CD14-positive monocyte (primary cell): ENCODE measurements around the gene MB21D2. TPM values are rescaled to one million over a fixed set of nuclear protein-coding genes. Genes with fewer than 3 reads are reported as not detected.

Experiments used
- DNase-seq, 3 donors: peaks; one replicate each; pipeline ENCODE4 v3.0.0-alpha.2; 2011 to 2022
- H2AFZ ChIP-seq: 2 replicates; pipeline ENCODE4 v1.6.0; 2012; ENCODE audit warnings: mild to moderate bottlenecking, low read depth, low read length, inconsistent platforms; ENCODE audit not compliant: insufficient read depth, poor library complexity, severe bottlenecking
- H3K27ac ChIP-seq, 2 donors: 1 replicate in 1 of 2; 2 replicates in 1 of 2; pipeline ENCODE4 v1.5.1; 2012 to 2013; ENCODE audit warnings: low read length in 2 of 2, control low read depth in 1 of 2, inconsistent platforms in 1 of 2, low read depth in 1 of 2, mild to moderate bottlenecking in 1 of 2
- H3K27me3 ChIP-seq, 2 donors: one replicate each; pipeline versions ENCODE4 v1.6.0 to v1.6.1; 2011 to 2013; ENCODE audit warnings: low read length in 2 of 2; ENCODE audit not compliant: control insufficient read depth in 2 of 2, insufficient read depth in 2 of 2
- H3K36me3 ChIP-seq, 2 donors: replicated peaks in 1 of 2; 1 replicate in 1 of 2; 2 replicates in 1 of 2; pipeline versions ENCODE4 v1.5.1 to v1.6.1; 2012 to 2013; ENCODE audit warnings: low read length in 2 of 2, control low read depth in 1 of 2, inconsistent platforms in 1 of 2, mild to moderate bottlenecking in 1 of 2; ENCODE audit not compliant: insufficient read depth in 2 of 2, control insufficient read depth in 1 of 2
- H3K4me1 ChIP-seq, 2 donors: 1 replicate in 1 of 2; 2 replicates in 1 of 2; pipeline versions ENCODE4 v1.5.1 to v1.6.1; 2012 to 2013; ENCODE audit warnings: low read length in 2 of 2, control low read depth in 1 of 2, inconsistent platforms in 1 of 2, mild to moderate bottlenecking in 1 of 2, moderate library complexity in 1 of 2; ENCODE audit not compliant: insufficient read depth in 2 of 2, control insufficient read depth in 1 of 2
- H3K4me2 ChIP-seq: replicated peaks from 2 replicates; pipeline ENCODE3; 2012; ENCODE audit warnings: low read length, moderate library complexity, mild to moderate bottlenecking; ENCODE audit not compliant: poor library complexity, severe bottlenecking; ENCODE audit errors: extremely low read depth
- H3K4me3 ChIP-seq, 3 experiments: fragments of 200-600 bp in 1 of 3; sonication (generic) in 1 of 3; replicated peaks in 1 of 3; 1 replicate in 2 of 3; 2 replicates in 1 of 3; pipeline ENCODE4 v1.5.1; 2011 to 2013; ENCODE audit warnings: low read length in 3 of 3, mild to moderate bottlenecking in 3 of 3, control low read depth in 2 of 3, low read depth in 2 of 3, inconsistent platforms in 1 of 3, moderate library complexity in 1 of 3
- H3K79me2 ChIP-seq: 2 replicates; pipeline ENCODE4 v1.6.0; 2012; ENCODE audit warnings: mild to moderate bottlenecking, control low read depth, inconsistent platforms, low read length, moderate library complexity; ENCODE audit not compliant: insufficient read depth
- H3K9ac ChIP-seq: 2 replicates; pipeline ENCODE4 v1.6.0; 2017; ENCODE audit warnings: low read length, mild to moderate bottlenecking; ENCODE audit not compliant: insufficient read depth, poor library complexity, severe bottlenecking
- H3K9me3 ChIP-seq, 2 donors: replicated peaks in 1 of 2; 1 replicate in 1 of 2; 2 replicates in 1 of 2; pipeline versions ENCODE4 v1.5.1 to v1.6.1; 2012 to 2013; ENCODE audit warnings: low read length in 2 of 2, control low read depth in 1 of 2; ENCODE audit not compliant: control insufficient read depth in 1 of 2, insufficient read depth in 1 of 2
- H4K20me1 ChIP-seq: 2 replicates; pipeline ENCODE4 v1.6.0; 2012; ENCODE audit warnings: mild to moderate bottlenecking, low read length, control low read depth, moderate library complexity; ENCODE audit not compliant: insufficient read depth
- H3K27ac Mint-ChIP-seq, 7 donors: one replicate each; pipeline ENCODE4 v1.8.0; 2020; ENCODE audit warnings: mild to moderate bottlenecking in 7 of 7, mixed read lengths in 7 of 7, moderate library complexity in 6 of 7, inconsistent platforms in 2 of 7
- H3K27me3 Mint-ChIP-seq, 3 donors: one replicate each; pipeline ENCODE4 v1.8.0; 2021 to 2022; ENCODE audit warnings: low read depth in 3 of 3, mild to moderate bottlenecking in 3 of 3, mixed read lengths in 3 of 3, moderate library complexity in 3 of 3, inconsistent platforms in 1 of 3
- H3K36me3 Mint-ChIP-seq, 2 donors: one replicate each; pipeline ENCODE4 v1.8.0; 2020; ENCODE audit warnings: mixed read lengths in 2 of 2, inconsistent platforms in 1 of 2, mild to moderate bottlenecking in 1 of 2
- H3K4me1 Mint-ChIP-seq: one replicate; pipeline ENCODE4 v1.8.0; 2020; ENCODE audit warnings: mild to moderate bottlenecking, mixed read lengths
- H3K4me3 Mint-ChIP-seq, 2 donors: one replicate each; pipeline ENCODE4 v1.8.0; 2020; ENCODE audit warnings: mild to moderate bottlenecking in 2 of 2, mixed read lengths in 2 of 2, moderate library complexity in 1 of 2
- H3K9me3 Mint-ChIP-seq, 7 donors: one replicate each; pipeline ENCODE4 v1.8.0; 2020 to 2022; ENCODE audit warnings: mixed read lengths in 7 of 7, mild to moderate bottlenecking in 6 of 7, moderate library complexity in 6 of 7, inconsistent platforms in 2 of 7
- WGBS: methylation state at CpG from one replicate; pipeline ENCODE4 v1.1.5; 2013; ENCODE audit warnings: missing lambda C conversion rate; ENCODE audit not compliant: insufficient coverage; 5-methylcytosine and 5-hydroxymethylcytosine counted together
- intact Hi-C, 2 donors: fragments of 100-400 bp; cut with micrococcal nuclease; formaldehyde crosslinking; loops; one replicate each; pipeline versions ENCODE4 v1.15.0 to v1.15.1; 2023
- polyA plus RNA-seq, 3 donors: library from polyadenylated mRNA; depleted of rRNA in 1 of 3; unstranded in 2 of 3; stranded (reverse) in 1 of 3; fragments of 300-500 nt in 2 of 3; fragments of >200 nt in 1 of 3; fragmentation: Illumina TruSeq in 2 of 3; gene quantifications; 1 replicate in 2 of 3; 2 replicates in 1 of 3; pipeline ENCODE4 v1.2.3, GENCODE V29; 2012 to 2021
- TF ChIP-seq, protein P1 (sequence below): fragments of 200-600 bp; IDR thresholded peaks from one replicate; pipeline ENCODE4 v1.8.0; 2022; ENCODE audit warnings: antibody characterized with exemption, mild to moderate bottlenecking

Gene MB21D2
- polyA plus RNA-seq, 3 donors: 0.37 to 0.77 (median 0.59) TPM

DNA sequence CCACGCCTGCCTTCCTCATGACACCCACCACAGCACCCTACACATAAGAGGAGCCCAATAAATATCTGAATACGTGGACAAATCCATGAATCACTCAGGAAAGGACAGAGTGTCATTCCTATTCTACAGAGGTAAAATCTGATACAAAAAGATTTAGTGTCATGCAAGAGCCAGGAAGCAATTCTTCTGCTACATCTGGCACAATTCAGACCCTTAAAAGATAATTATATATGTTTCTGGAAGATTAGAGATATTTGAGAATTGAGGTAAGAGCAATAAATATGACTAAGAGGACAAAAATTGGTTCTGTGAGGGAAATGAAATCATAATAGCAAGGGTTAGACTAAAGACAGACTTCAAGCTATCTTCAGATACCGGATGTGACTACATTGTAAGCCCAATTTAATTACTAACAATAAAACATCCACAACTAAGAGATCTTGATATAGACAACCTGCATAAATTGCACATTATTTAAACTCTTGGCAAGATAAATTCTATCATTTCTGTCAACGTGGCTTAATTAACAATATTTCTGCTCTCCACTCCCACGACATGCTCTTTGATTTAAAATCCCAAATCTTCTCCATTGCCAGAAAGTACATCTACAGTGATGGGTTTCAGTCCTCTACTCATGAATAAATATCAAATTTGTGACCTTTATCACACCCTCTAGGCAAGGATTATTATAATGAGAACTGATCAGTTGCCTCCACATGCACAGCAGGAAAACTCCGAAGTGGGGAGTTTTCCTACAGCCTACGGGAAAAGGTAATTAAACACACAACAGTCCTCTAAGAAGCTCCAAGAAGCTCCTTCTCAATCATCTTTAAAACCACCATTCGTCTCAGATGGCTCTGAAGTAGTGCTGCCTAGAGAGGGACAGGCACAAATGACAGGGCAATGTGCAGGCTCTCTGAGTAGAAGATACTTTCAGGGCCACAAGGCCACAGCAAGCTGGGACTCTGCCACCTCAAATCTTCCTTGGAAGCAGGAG is 32.6 kb downstream of the MB21D2 start:
- no peaks in the 10 kb centered on the region for H3K4me1 Mint-ChIP-seq
- H3K4me2 ChIP-seq: no peak overlapping the region

DNA sequence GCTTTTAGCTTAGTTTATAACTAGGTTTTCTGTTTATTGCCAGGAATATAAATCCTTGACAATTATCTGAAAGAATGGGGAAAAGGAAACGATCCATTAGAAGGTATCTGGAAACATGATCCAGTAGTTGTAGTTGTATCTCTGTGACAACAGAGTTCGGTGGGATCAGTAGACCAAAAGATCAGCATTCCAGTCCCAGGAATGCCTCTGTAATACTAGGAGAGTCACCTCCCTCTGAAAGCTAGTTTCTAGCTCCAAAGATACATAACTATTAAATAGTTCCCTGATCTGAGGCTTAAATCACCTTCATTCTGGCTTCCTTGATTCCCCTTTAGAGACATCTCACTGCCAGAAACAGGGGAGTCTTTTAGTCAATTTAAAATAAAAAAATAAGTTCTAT is 34.1 kb downstream of the MB21D2 start:
- TF ChIP-seq, protein P1, sequence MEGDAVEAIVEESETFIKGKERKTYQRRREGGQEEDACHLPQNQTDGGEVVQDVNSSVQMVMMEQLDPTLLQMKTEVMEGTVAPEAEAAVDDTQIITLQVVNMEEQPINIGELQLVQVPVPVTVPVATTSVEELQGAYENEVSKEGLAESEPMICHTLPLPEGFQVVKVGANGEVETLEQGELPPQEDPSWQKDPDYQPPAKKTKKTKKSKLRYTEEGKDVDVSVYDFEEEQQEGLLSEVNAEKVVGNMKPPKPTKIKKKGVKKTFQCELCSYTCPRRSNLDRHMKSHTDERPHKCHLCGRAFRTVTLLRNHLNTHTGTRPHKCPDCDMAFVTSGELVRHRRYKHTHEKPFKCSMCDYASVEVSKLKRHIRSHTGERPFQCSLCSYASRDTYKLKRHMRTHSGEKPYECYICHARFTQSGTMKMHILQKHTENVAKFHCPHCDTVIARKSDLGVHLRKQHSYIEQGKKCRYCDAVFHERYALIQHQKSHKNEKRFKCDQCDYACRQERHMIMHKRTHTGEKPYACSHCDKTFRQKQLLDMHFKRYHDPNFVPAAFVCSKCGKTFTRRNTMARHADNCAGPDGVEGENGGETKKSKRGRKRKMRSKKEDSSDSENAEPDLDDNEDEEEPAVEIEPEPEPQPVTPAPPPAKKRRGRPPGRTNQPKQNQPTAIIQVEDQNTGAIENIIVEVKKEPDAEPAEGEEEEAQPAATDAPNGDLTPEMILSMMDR: no peak

More for the DNA sequence above, 32.6 kb downstream of the MB21D2 start:
- no peaks in the 10 kb centered on the region for H3K9me3 Mint-ChIP-seq
- H3K4me3 Mint-ChIP-seq: no peak overlapping the region
- no peak overlapping the region for H3K4me3 ChIP-seq
- no peak overlapping the region for H2AFZ ChIP-seq
- no peaks in the 10 kb centered on the region for H3K79me2 ChIP-seq
- H4K20me1 ChIP-seq: no peaks in the 10 kb centered on the region
- peaks cover 4 to 5% of the 10 kb centered on the region in 2 donors for H3K27me3 ChIP-seq
- H3K27ac ChIP-seq: no peak overlapping the region
- TF ChIP-seq, protein P1: no peak
- no peaks in the 10 kb centered on the region for H3K36me3 Mint-ChIP-seq
- 92% methylated on average over 4 of the region's 8 CpGs for WGBS
- no peaks in the 10 kb centered on the region for H3K4me1 ChIP-seq
- intact Hi-C loops: no loop called here
- no peaks in the 10 kb centered on the region for H3K9me3 ChIP-seq
- peak overlapping the region in 2 of 7 donors; percentile 3 to 4 for H3K27ac Mint-ChIP-seq
- H3K9ac ChIP-seq: no peak overlapping the region
- no peaks in the 10 kb centered on the region for H3K36me3 ChIP-seq
- DNase-seq: no peak
- peaks cover 4 to 17% (median 11%) of the 10 kb centered on the region in 3 donors for H3K27me3 Mint-ChIP-seq

More for the DNA sequence above, 34.1 kb downstream of the MB21D2 start:
- intact Hi-C loops: no loop called here
- Mint-ChIP-seq H3K4me3 (no peak overlapping the region), H3K9me3 (peaks cover 0 to 2% (median 0%) of the 10 kb centered on the region in 7 donors), H3K36me3 (no peaks in the 10 kb centered on the region), H3K27me3 (peaks cover 4 to 10% (median 8%) of the 10 kb centered on the region in 3 donors), H3K4me1 (no peaks in the 10 kb centered on the region), H3K27ac (no peak overlapping the region)
- H3K27ac ChIP-seq: no peak overlapping the region
- no peak overlapping the region for H3K9ac ChIP-seq
- H3K27me3 ChIP-seq: peaks cover 0 to 3% of the 10 kb centered on the region in 2 donors
- no peaks in the 10 kb centered on the region for H3K79me2 ChIP-seq
- H4K20me1 ChIP-seq: no peaks in the 10 kb centered on the region
- H3K4me3 ChIP-seq: no peak overlapping the region
- WGBS: no CpG with 5 or more reads among the region's 2 CpGs
- no peaks in the 10 kb centered on the region for H3K36me3 ChIP-seq
- no peak overlapping the region for H2AFZ ChIP-seq
- H3K4me1 ChIP-seq: no peaks in the 10 kb centered on the region
- H3K4me2 ChIP-seq: no peak overlapping the region
- H3K9me3 ChIP-seq: no peaks in the 10 kb centered on the region
- no peak for DNase-seq
